ENCODE data around the gene SLC16A3.

Gene SLC16A3

DNA sequence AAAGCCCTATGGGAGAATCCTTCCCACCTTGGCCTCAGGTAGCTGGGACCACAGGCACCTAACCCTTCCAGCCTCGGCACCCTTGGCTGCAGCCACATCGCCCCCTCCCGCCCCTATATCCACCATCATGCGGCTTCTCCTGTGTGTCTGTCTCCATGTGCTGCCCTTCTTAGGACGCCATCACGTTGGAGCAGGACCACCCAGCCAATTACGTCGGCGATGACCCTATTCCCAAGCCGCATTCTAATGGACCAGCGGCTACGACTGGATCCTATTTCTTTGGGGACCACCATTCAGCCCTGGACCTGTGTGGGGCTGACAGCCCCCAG is 12.9 kb upstream of the SLC16A3 start:
- no peak overlapping the region for H3K9ac ChIP-seq (ENCODE audit: insufficient read length, low read depth)
- DNase-seq (ENCODE audit: low read depth, low spot score), result no peak
- TF ChIP-seq YY1 (IDR thresholded peaks at IDR 0.05; ENCODE audit: insufficient read depth, insufficient read length), result no peak
- TF ChIP-seq SUZ12 (IDR thresholded peaks at IDR 0.05; ENCODE audit: extremely low read depth, insufficient read depth, insufficient read length), result no peak
- TF ChIP-seq ZNF274 (IDR thresholded peaks at IDR 0.05; ENCODE audit: low read depth, low read length), result no peak
- H3K27me3 ChIP-seq (ENCODE audit: insufficient read depth, insufficient read length), result peaks cover 14% of the 10 kb centered on the region
- no peak overlapping the region for H3K4me3 ChIP-seq (ENCODE audit: insufficient read length, low read depth)
- no peaks in the 10 kb centered on the region for H3K36me3 ChIP-seq (ENCODE audit: insufficient read depth, insufficient read length, low read length)
- H3K9me3 ChIP-seq (ENCODE audit: insufficient read depth, low read length), result 0 out of 2 replicates have a peak, but pooled peaks cover 3% of the 10 kb centered on the region
- peaks cover 15% of the 10 kb centered on the region for H3K4me1 ChIP-seq (ENCODE audit: insufficient read depth, insufficient read length)

DNA sequence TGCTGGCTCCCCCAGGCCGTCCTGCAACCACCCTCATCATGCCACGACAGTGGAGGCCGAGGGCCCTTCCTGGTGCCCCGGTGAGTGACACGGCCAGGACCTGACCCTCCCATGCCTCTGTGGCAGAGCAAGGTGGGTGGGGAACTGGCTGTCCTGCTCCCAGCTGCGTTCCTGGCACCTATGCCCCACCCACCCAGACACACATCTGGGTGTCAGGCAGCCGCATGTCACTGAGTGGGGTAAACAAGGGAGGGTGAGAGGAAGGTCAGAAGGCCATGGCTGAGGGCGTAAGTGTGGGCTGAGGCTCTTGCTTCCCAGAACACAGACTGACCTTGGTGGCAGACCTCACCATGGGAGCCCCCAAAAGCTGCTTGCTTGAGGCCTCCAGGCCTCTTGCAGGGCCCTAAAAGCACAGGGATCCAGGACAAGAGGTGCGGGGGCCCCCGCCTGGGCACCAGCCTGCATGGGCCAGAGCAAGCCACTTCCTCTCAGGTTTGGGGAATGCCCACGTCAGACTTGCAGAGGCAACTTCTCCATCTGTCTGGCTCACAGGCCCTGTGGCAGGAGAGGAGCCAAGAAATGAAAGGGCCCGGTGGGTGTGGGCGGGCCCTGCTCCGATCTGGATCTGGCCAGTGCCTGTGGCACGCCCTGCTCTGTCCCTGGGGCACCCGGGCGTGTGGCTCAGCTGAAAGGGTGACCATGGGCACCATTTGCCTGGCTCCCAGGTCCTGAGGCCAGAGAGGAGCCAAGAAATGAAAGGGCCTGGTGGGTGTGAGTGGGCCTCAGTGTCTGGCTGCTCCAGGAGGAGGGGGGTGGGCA is 12.3 kb upstream of the SLC16A3 start:
- H3K9me3 ChIP-seq (ENCODE audit: insufficient read depth, low read length), result 0 out of 2 replicates have a peak, but pooled peaks cover 3% of the 10 kb centered on the region
- no peak for TF ChIP-seq ZNF274 (IDR thresholded peaks at IDR 0.05; ENCODE audit: low read depth, low read length)
- no peak for TF ChIP-seq SUZ12 (IDR thresholded peaks at IDR 0.05; ENCODE audit: extremely low read depth, insufficient read depth, insufficient read length)
- TF ChIP-seq YY1 (IDR thresholded peaks at IDR 0.05; ENCODE audit: insufficient read depth, insufficient read length), result no peak
- peaks cover 15% of the 10 kb centered on the region for H3K4me1 ChIP-seq (ENCODE audit: insufficient read depth, insufficient read length)
- H3K36me3 ChIP-seq (ENCODE audit: insufficient read depth, insufficient read length, low read length), result no peaks in the 10 kb centered on the region
- no peak for DNase-seq (ENCODE audit: low read depth, low spot score)
- no peak overlapping the region for H3K4me3 ChIP-seq (ENCODE audit: insufficient read length, low read depth)
- H3K9ac ChIP-seq (ENCODE audit: insufficient read length, low read depth), result no peak overlapping the region
- H3K27me3 ChIP-seq (ENCODE audit: insufficient read depth, insufficient read length), result peaks cover 14% of the 10 kb centered on the region

DNA sequence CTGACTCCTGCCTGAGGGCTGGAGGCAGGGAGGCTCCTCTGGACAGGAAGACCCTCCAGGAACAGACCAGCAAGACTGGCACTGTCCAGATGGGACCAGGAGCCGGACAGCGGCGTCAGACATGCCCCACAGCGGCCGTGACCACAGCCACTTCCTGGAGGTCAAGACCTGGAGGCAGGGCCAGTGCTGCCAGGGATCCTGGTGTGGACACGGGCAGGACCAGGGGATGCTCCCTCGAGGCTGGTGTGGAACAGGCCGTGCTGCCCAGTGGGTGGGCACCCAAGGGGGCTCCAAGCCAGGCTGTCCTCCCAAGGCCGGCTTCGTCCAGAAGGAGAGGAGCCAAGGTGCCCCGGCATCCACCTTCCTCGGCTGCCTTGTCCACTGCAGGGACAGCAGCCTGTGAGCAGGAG is 11.7 kb upstream of the SLC16A3 start:
- Histone ChIP-seq H3K36me3 (ENCODE audit: insufficient read depth, insufficient read length, low read length) (no peaks in the 10 kb centered on the region), H3K27me3 (ENCODE audit: insufficient read depth, insufficient read length) (peaks cover 14% of the 10 kb centered on the region), H3K9me3 (ENCODE audit: insufficient read depth, low read length) (0 out of 2 replicates have a peak, but pooled peaks cover 3% of the 10 kb centered on the region), H3K9ac (ENCODE audit: insufficient read length, low read depth) (peak overlapping the region; percentile 33), H3K4me3 (ENCODE audit: insufficient read length, low read depth) (no peak overlapping the region), H3K4me1 (ENCODE audit: insufficient read depth, insufficient read length) (peaks cover 15% of the 10 kb centered on the region)
- DNase-seq (ENCODE audit: low read depth, low spot score), result no peak
- TF ChIP-seq SUZ12 (IDR thresholded peaks at IDR 0.05; ENCODE audit: extremely low read depth, insufficient read depth, insufficient read length) (no peak), YY1 (IDR thresholded peaks at IDR 0.05; ENCODE audit: insufficient read depth, insufficient read length) (no peak), ZNF274 (IDR thresholded peaks at IDR 0.05; ENCODE audit: low read depth, low read length) (no peak)

DNA sequence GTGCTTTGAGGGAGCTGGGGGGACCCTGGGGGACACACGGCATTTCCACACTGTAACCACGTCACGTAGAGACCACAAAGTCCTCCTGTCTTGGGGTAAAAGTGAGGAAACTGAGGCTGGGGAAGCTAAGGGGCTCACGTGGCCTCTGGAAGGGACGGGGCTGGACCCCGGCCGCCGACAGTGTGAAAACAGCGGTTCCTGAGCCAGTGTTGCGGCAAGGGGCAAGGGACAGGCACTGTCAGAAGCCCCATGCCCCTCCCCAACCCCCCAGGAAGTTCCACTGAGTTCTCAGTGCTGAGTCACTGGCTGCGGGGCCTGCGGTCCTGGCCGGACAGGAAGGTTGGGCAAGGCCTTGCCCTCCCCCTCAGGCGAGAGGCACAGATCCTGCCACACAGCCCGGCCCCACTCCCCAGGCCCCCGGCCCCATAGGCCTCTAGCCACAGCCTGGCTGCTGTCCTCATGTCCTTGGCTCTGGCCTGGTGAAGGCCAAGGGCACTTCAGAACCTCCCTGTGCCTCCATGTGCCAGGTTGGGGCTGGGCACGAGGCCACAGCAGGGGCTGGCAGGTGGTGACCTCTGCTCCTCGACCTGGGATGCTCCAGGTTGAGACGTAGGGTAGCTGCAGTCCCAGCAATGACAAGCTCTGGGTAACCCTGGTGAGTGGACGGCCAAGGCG is 11.2 kb upstream of the SLC16A3 start:
- no peak for DNase-seq (ENCODE audit: low read depth, low spot score)
- peak overlapping the region; percentile 56 for H3K9ac ChIP-seq (ENCODE audit: insufficient read length, low read depth)
- TF ChIP-seq SUZ12 (IDR thresholded peaks at IDR 0.05; ENCODE audit: extremely low read depth, insufficient read depth, insufficient read length), result no peak
- TF ChIP-seq YY1 (IDR thresholded peaks at IDR 0.05; ENCODE audit: insufficient read depth, insufficient read length), result no peak
- TF ChIP-seq ZNF274 (IDR thresholded peaks at IDR 0.05; ENCODE audit: low read depth, low read length), result no peak

DNA sequence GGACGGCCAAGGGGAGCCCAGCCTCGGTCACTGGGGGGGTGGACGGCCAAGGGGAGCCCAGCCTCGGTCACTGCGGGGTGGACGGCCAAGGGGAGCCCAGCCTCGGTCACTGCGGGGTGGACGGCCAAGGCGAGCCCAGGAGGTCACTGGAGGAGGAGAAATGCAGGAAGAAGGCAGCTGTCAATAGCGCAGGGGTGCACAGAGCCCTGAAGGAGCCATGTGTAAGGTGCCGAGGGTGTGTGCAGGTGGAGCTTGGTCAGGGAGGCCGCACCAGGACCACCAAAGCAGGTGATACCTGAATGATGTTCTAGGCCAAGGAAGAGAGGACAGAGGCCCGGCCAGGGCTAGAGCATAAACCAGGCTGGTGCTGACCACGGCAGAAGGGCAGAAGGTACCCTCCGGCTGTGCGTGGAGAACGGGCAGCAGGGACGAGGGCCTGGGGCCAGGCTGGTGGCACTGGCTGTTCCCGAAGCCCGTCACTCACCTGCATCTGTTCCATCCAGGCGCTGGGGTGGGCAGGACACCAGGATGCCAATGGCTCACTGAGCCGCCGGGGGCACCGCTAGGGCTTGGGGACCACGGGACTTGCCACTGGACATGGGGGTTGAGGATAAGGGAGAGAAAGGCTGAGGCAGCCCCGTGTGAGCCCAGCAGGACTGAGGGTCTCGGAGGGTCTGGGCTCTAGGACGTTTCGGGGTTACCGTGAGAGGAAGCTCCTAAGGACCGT is 10.3 kb upstream of the SLC16A3 start:
- Histone ChIP-seq H3K36me3 (ENCODE audit: insufficient read depth, insufficient read length, low read length) (no peaks in the 10 kb centered on the region), H3K9ac (ENCODE audit: insufficient read length, low read depth) (no peak overlapping the region), H3K4me3 (ENCODE audit: insufficient read length, low read depth) (no peak overlapping the region), H3K9me3 (ENCODE audit: insufficient read depth, low read length) (0 out of 2 replicates have a peak, but pooled peaks cover 3% of the 10 kb centered on the region), H3K4me1 (ENCODE audit: insufficient read depth, insufficient read length) (peaks cover 15% of the 10 kb centered on the region), H3K27me3 (ENCODE audit: insufficient read depth, insufficient read length) (peaks cover 7% of the 10 kb centered on the region)
- TF ChIP-seq YY1 (IDR thresholded peaks at IDR 0.05; ENCODE audit: insufficient read depth, insufficient read length) (no peak), SUZ12 (IDR thresholded peaks at IDR 0.05; ENCODE audit: extremely low read depth, insufficient read depth, insufficient read length) (no peak), ZNF274 (IDR thresholded peaks at IDR 0.05; ENCODE audit: low read depth, low read length) (no peak)
- no peak for DNase-seq (ENCODE audit: low read depth, low spot score)

More for the DNA sequence above, 11.2 kb upstream of the SLC16A3 start:
- Histone ChIP-seq H3K4me1 (ENCODE audit: insufficient read depth, insufficient read length) (peaks cover 15% of the 10 kb centered on the region), H3K4me3 (ENCODE audit: insufficient read length, low read depth) (no peak overlapping the region), H3K27me3 (ENCODE audit: insufficient read depth, insufficient read length) (peaks cover 14% of the 10 kb centered on the region), H3K36me3 (ENCODE audit: insufficient read depth, insufficient read length, low read length) (no peaks in the 10 kb centered on the region), H3K9me3 (ENCODE audit: insufficient read depth, low read length) (0 out of 2 replicates have a peak, but pooled peaks cover 3% of the 10 kb centered on the region)

DNA sequence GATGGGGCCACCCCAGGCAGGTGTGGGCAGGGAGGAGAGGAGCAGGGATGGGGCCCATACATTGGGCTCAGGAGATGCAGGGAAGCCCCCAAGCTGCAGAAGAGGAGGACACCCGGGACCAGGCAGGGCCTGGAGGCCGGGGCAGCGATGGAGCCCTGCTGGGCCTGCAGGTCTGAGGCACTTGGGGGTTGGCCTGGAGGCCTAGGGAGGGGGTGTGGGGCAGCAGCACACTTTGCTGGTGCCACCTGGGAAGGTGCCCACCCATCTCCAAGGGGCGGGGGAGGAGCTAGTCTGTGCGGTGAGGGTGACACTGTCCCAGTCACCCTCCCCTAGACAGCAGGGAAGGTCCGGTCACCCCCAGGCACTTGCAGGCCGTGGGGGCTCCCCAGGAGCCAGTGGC is 9.8 kb upstream of the SLC16A3 start:
- Histone ChIP-seq H3K9ac (ENCODE audit: insufficient read length, low read depth) (no peak overlapping the region), H3K4me1 (ENCODE audit: insufficient read depth, insufficient read length) (peaks cover 15% of the 10 kb centered on the region), H3K4me3 (ENCODE audit: insufficient read length, low read depth) (no peak overlapping the region), H3K27me3 (ENCODE audit: insufficient read depth, insufficient read length) (peaks cover 4% of the 10 kb centered on the region), H3K9me3 (ENCODE audit: insufficient read depth, low read length) (0 out of 2 replicates have a peak, but pooled peaks cover 3% of the 10 kb centered on the region), H3K36me3 (ENCODE audit: insufficient read depth, insufficient read length, low read length) (peaks cover 3% of the 10 kb centered on the region)
- DNase-seq (ENCODE audit: low read depth, low spot score), result no peak
- no peak for TF ChIP-seq YY1 (IDR thresholded peaks at IDR 0.05; ENCODE audit: insufficient read depth, insufficient read length)
- no peak for TF ChIP-seq SUZ12 (IDR thresholded peaks at IDR 0.05; ENCODE audit: extremely low read depth, insufficient read depth, insufficient read length)
- TF ChIP-seq ZNF274 (IDR thresholded peaks at IDR 0.05; ENCODE audit: low read depth, low read length), result no peak
